Keratinocyte (primary cell): ENCODE measurements around the gene PPP1R3E.

Experiments
- CTCF ChIP-seq, 3 experiments: IDR thresholded peaks in 1 of 3; conservative IDR thresholded peaks in 1 of 3; optimal IDR thresholded peaks in 1 of 3; 2 replicates in 2 of 3; 3 replicates in 1 of 3; pipeline versions ENCODE3 to v1.5.1; 2011; ENCODE audit warnings: low read length in 3 of 3, mild to moderate bottlenecking in 3 of 3, moderate library complexity in 2 of 3, control low read depth in 1 of 3, inconsistent platforms in 1 of 3; ENCODE audit not compliant: insufficient read depth in 2 of 3; ENCODE audit errors: extremely low read depth in 1 of 3
- EZH2 ChIP-seq: IDR thresholded peaks from one replicate; pipeline ENCODE4 v1.6.1; 2012; ENCODE audit warnings: inconsistent platforms, mild to moderate bottlenecking, low read length, moderate library complexity

GRCh38 chr14:23324455-23324846, 21.8 kb upstream of the PPP1R3E start:
- TF ChIP-seq CTCF (optimal IDR thresholded peaks at IDR 0.05 in 1 of 3, IDR thresholded peaks at IDR 0.05 in 1 of 3, conservative IDR thresholded peaks at IDR 0.05 in 1 of 3; ENCODE audit: extremely low read depth in 1 of 3, insufficient read depth in 2 of 3, low read length in 3 of 3) (no peak), EZH2 (no peak)
